HepG2 (cell line): ENCODE data around the gene SSBP2. TPM values are rescaled to one million over a fixed set of nuclear protein-coding genes. Genes with fewer than 3 reads are reported as not detected.

Source experiments
- DR1 ChIP-seq: sonication (generic); formaldehyde crosslinking; IDR thresholded peaks from 2 replicates; pipeline ENCODE4 v1.8.0; 2021; ENCODE audit warnings: mild to moderate bottlenecking, missing genetic modification reagents, inconsistent platforms
- MYC ChIP-seq: sonication (generic); formaldehyde crosslinking; IDR thresholded peaks from 2 replicates; pipeline ENCODE4 v1.9.0; 2021; ENCODE audit warnings: missing genetic modification reagents, borderline replicate concordance
- PRDM10 ChIP-seq: sonication (generic); formaldehyde crosslinking; IDR thresholded peaks from 2 replicates; pipeline ENCODE4 v1.4.0; 2020; ENCODE audit warnings: low read depth, missing genetic modification reagents
- RCOR2 ChIP-seq: IDR thresholded peaks from 2 replicates; pipeline ENCODE4 v1.6.1; 2016; ENCODE audit warnings: missing biosample characterization, missing genetic modification reagents
- SETDB1 ChIP-seq: sonication (generic); formaldehyde crosslinking; IDR thresholded peaks from 2 replicates; pipeline ENCODE4 v1.5.1; 2020; ENCODE audit warnings: missing genetic modification reagents, mild to moderate bottlenecking, borderline replicate concordance
- SMARCE1 ChIP-seq: fragments of 450-650 bp; IDR thresholded peaks from 2 replicates; pipeline ENCODE4 v1.6.1; 2017; ENCODE audit warnings: borderline replicate concordance
- TEAD2 ChIP-seq: sonication (generic); formaldehyde crosslinking; IDR thresholded peaks from 2 replicates; pipeline ENCODE4 v1.9.0; 2021; ENCODE audit warnings: missing genetic modification reagents
- TGIF2 ChIP-seq: IDR thresholded peaks from 2 replicates; pipeline ENCODE4 v1.6.1; 2016; ENCODE audit warnings: control low read depth, missing compliant biosample characterization
- ZBTB3 ChIP-seq: sonication (generic); formaldehyde crosslinking; IDR thresholded peaks from 2 replicates; pipeline ENCODE4 v1.4.0; 2020; ENCODE audit warnings: low read depth, mild to moderate bottlenecking, moderate library complexity, missing genetic modification reagents, borderline replicate concordance
- ZBTB39 ChIP-seq: sonication (generic); formaldehyde crosslinking; IDR thresholded peaks from 2 replicates; pipeline ENCODE4 v1.5.0; 2020; ENCODE audit warnings: missing genetic modification reagents
- ZBTB8A ChIP-seq: sonication (generic); formaldehyde crosslinking; IDR thresholded peaks from 2 replicates; pipeline ENCODE4 v1.4.0; 2020; ENCODE audit warnings: mild to moderate bottlenecking, low read depth, missing genetic modification reagents, borderline replicate concordance
- ZNF207 ChIP-seq: fragments of 450-650 bp; IDR thresholded peaks from 2 replicates; pipeline ENCODE4 v1.6.1; 2016; ENCODE audit warnings: antibody characterized with exemption, borderline replicate concordance
- ZNF276 ChIP-seq: sonication (generic); formaldehyde crosslinking; IDR thresholded peaks from 2 replicates; pipeline ENCODE4 v1.4.0; 2020; ENCODE audit warnings: mild to moderate bottlenecking, low read depth, missing genetic modification reagents
- ZNF282 ChIP-seq: fragments of 450-650 bp; IDR thresholded peaks from 2 replicates; pipeline ENCODE4 v1.6.1; 2018; ENCODE audit not compliant: partially characterized antibody
- ZNF414 ChIP-seq: sonication (generic); formaldehyde crosslinking; IDR thresholded peaks from 2 replicates; pipeline ENCODE4 v1.5.0; 2020; ENCODE audit warnings: missing genetic modification reagents
- ZNF44 ChIP-seq: sonication (generic); formaldehyde crosslinking; IDR thresholded peaks from 2 replicates; pipeline ENCODE4 v1.5.1; 2020; ENCODE audit warnings: mild to moderate bottlenecking, missing genetic modification reagents
- ZNF468 ChIP-seq: sonication (generic); formaldehyde crosslinking; IDR thresholded peaks from 2 replicates; pipeline ENCODE4 v1.8.0; 2022; ENCODE audit warnings: mild to moderate bottlenecking, moderate library complexity, missing genetic modification reagents
- ZNF546 ChIP-seq: sonication (generic); formaldehyde crosslinking; conservative IDR thresholded peaks from 2 replicates; pipeline ENCODE4 v1.8.1; 2023; ENCODE audit warnings: mild to moderate bottlenecking, missing genetic modification reagents
- ZNF615 ChIP-seq: sonication (generic); formaldehyde crosslinking; IDR thresholded peaks from 2 replicates; pipeline ENCODE4 v1.5.0; 2020; ENCODE audit warnings: mild to moderate bottlenecking, missing genetic modification reagents, borderline replicate concordance
- ZNF883 ChIP-seq: sonication (generic); formaldehyde crosslinking; IDR thresholded peaks from 2 replicates; pipeline ENCODE4 v1.5.1; 2020; ENCODE audit warnings: mild to moderate bottlenecking, missing genetic modification reagents; ENCODE audit errors: not compliant biosample characterization
- polyA plus RNA-seq, 8 experiments: library from polyadenylated mRNA; depleted of rRNA in 3 of 8; stranded (reverse) in 7 of 8; unstranded in 1 of 8; fragments of >200 nt; fragmentation: Illumina TruSeq in 4 of 8; extraction: Trizol in 4 of 8; gene quantifications; 2 replicates each; pipeline versions ENCODE4 v1.2.1 to v1.2.3, GENCODE V29; 2011 to 2016; ENCODE audit warnings: low read depth in 4 of 8, missing spikeins in 1 of 8, mixed read lengths in 1 of 8; ENCODE audit not compliant: insufficient read depth in 1 of 8
- total RNA-seq, 5 experiments: library from RNA; depleted of rRNA; stranded (reverse); fragments of >200 nt; fragmentation: Illumina TruSeq; extraction: Trizol; gene quantifications; 2 replicates each; pipeline ENCODE4 v1.2.3, GENCODE V29; 2016; ENCODE audit warnings: low read depth in 1 of 5
- TF ChIP-seq, protein P1 (sequence below): sonication (generic); formaldehyde crosslinking; IDR thresholded peaks from 2 replicates; pipeline ENCODE4 v1.5.1; 2020; ENCODE audit warnings: missing genetic modification reagents, mild to moderate bottlenecking, borderline replicate concordance

The SSBP2 gene
- total and polyA plus RNA-seq, 2 of the 13 experiments (the other 11 are each of a cell fraction or from before 2014, with no cell fraction given): 0.16 TPM; not detected in 1

- no peak for TF ChIP-seq ZNF414
- no peak for TF ChIP-seq ZNF468 (CRISPR knock-in tag)
- no peak for TF ChIP-seq ZBTB39 (CRISPR knock-in tag)
- no peak for TF ChIP-seq ZNF883 (CRISPR knock-in tag)
- no peak for TF ChIP-seq ZBTB8A (CRISPR knock-in tag)
- TF ChIP-seq SETDB1 (CRISPR knock-in tag): no peak
- no peak for TF ChIP-seq ZBTB3 (CRISPR knock-in tag)
- TF ChIP-seq MYC: no peak
- TF ChIP-seq, protein P1, sequence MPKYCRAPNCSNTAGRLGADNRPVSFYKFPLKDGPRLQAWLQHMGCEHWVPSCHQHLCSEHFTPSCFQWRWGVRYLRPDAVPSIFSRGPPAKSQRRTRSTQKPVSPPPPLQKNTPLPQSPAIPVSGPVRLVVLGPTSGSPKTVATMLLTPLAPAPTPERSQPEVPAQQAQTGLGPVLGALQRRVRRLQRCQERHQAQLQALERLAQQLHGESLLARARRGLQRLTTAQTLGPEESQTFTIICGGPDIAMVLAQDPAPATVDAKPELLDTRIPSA: no peak
- no peak for TF ChIP-seq TEAD2 (CRISPR knock-in tag)
- no peak for TF ChIP-seq ZNF282
- TF ChIP-seq ZNF44 (CRISPR knock-in tag): no peak
- TF ChIP-seq TGIF2: no peak
- no peak for TF ChIP-seq DR1
- TF ChIP-seq RCOR2 (CRISPR knock-in tag): 0 out of 2 replicates have a peak, but pooled peaks have one; percentile 44
- TF ChIP-seq SMARCE1: no peak
- no peak for TF ChIP-seq ZNF546 (CRISPR knock-in tag)
- TF ChIP-seq ZNF276 (CRISPR knock-in tag): no peak
- no peak for TF ChIP-seq ZNF207
- TF ChIP-seq ZNF615: no peak
- TF ChIP-seq PRDM10: no peak
Observed at GRCh38 chr5:81450940-81451339, 300.0 kb downstream of the SSBP2 start (continued).
